Spinal cord (tissue), 10 donors: ENCODE results near the gene DDX11. TPM values are rescaled to one million over a fixed set of nuclear protein-coding genes. Genes with fewer than 3 reads are reported as not detected.
A peak's percentile ranks its signal among the peaks of the same experiment; 100 is the strongest.
"Not testable (repeated sequence)": the region's sequence is repeated elsewhere in the genome, so short reads cannot be mapped to it uniquely, and the experiment has no call there.

Source experiments
- DNase-seq, 6 donors: peaks; one replicate each; pipeline versions ENCODE4 v3.0.0 to v3.0.0-alpha.2; 2013 to 2015; ENCODE audit warnings: low spot score in 6 of 6, low read depth in 4 of 6
- H3K27ac ChIP-seq: one replicate; pipeline ENCODE4 v1.5.1; 2013; ENCODE audit warnings: low read depth, low read length, control low read depth
- H3K27me3 ChIP-seq: one replicate; pipeline ENCODE4 v1.6.1; 2013; ENCODE audit warnings: low read length; ENCODE audit not compliant: control insufficient read depth, insufficient read depth
- H3K36me3 ChIP-seq: one replicate; pipeline ENCODE4 v1.6.1; 2013; ENCODE audit warnings: low read length; ENCODE audit not compliant: control insufficient read depth, insufficient read depth
- H3K4me1 ChIP-seq: one replicate; pipeline ENCODE4 v1.6.1; 2013; ENCODE audit warnings: low read length; ENCODE audit not compliant: control insufficient read depth, insufficient read depth
- H3K4me3 ChIP-seq: one replicate; pipeline ENCODE4 v1.5.1; 2013; ENCODE audit warnings: low read depth, low read length, control low read depth
- H3K9me3 ChIP-seq: one replicate; pipeline ENCODE4 v1.6.1; 2013; ENCODE audit warnings: low read length; ENCODE audit not compliant: control insufficient read depth, insufficient read depth
- WGBS: methylation state at CpG from one replicate; pipeline ENCODE4 v1.1.5; 2013; ENCODE audit warnings: missing lambda C conversion rate; ENCODE audit not compliant: insufficient coverage; 5-methylcytosine and 5-hydroxymethylcytosine counted together
- long read RNA-seq, 4 donors: transcript quantifications; one replicate each; lab custom pipeline, GENCODE V29; 2026
- polyA plus RNA-seq, 2 donors: library from polyadenylated mRNA; unstranded; fragments of 120-200 nt; gene quantifications; one replicate each; pipeline ENCODE4 v1.2.1, GENCODE V29; 2013; ENCODE audit not compliant: insufficient read length in 2 of 2
- total RNA-seq, 2 donors: library from RNA; depleted of rRNA in 1 of 2; stranded (reverse); fragments of 120-200 nt in 1 of 2; fragments of >200 nt in 1 of 2; gene quantifications; one replicate each; pipeline versions ENCODE4 v1.2.3 to v1.2.4, GENCODE V29; 2013 to 2014
- donor health status: healthy.

Gene DDX11
- total RNA-seq = 10 to 100 TPM; 12.0 to 20.4 TPM
- polyA plus RNA-seq = 10 to 100 TPM; 55.8 to 69.1 TPM
- long read RNA-seq, donor 1, partial matches to known transcripts = 0 of 2 reads
- long read RNA-seq, donor 1, other reads (novel, unspliced or antisense) = 0 of 2 reads
- long read RNA-seq, donor 2, partial matches to known transcripts = 0 of 4 reads
- long read RNA-seq, donor 2, other reads (novel, unspliced or antisense) = 0 of 4 reads
- long read RNA-seq, donor 3 = 0 reads
- long read RNA-seq, donor 4, partial matches to known transcripts = 0 of 1 reads
- long read RNA-seq, donor 4, other reads (novel, unspliced or antisense) = 0 of 1 reads

DNA sequence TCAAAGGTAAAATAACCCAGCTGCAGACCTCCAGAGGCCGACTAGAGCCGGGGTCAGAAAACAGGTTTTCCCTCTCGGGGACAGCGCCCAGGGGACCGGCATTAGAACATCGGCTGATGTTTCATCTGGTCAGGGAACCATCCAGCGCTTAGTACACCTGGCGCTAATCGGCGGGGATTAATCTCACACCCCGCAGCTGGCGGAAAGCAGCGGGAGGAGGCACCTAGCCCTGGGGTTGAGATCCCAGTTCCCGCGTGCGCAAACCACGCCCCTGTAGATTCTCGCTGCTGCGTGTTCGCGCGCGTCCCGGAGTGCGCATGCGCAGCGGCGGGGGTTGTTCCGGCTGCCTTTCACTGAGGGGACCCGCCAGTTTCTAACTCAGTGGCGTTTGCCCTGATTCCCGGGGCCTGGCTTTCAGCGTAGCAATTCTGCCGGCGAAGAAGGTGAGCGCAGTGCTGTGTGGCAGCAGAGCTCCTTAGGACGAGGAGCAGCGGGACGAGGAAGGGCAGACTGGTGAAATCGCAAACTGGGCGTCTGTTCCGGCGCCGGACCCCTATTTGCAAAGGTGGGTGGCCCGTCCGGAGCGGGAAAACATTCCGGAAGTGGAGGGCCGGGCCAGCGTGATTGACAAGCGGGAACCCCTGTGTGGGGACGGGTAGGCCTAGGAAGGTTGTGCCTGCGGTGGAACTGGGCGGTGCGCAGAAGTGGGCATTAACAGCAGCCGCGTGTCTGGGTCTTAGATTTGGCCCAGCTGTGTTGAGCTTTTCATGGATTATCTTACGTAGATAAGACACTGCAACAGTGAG is at the start of gene DDX11:
DDX11 (plus strand) TSS at position 334 of the 806 bp plus-strand sequence. CDS start 4,534 bp downstream, outside the sequence.
- peaks cover 10% of the 10 kb centered on the region for H3K4me1 ChIP-seq
- WGBS = 0% methylated on average over 58 of the region's 58 CpGs
- peak; percentile 68 to 97 (median 80) for DNase-seq
- H3K4me3 ChIP-seq = peak within 1 kb of the TSS; percentile 73
- not testable (repeated sequence) for H3K36me3 ChIP-seq, H3K27me3 ChIP-seq, H3K9me3 ChIP-seq
- peak within 1 kb of the TSS; percentile 91 for H3K27ac ChIP-seq

DNA sequence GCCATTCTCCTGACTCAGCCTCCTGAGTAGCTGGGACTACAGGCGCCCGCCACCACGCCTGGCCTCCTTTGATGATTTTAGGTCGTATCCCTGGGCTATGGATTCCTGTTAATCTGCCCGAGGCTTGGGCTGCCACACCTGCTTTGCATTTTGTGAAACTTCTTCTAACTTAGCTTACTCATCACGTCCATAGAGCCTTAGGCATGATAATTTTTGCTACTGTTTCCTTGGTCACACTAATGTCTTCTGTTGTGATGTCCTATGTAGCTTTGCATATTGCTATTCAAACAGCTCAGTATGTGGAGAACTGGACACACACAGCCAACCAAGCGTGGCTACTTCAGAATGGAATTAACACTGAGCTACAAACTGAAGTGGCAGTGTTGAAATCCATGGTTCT is 47.5 kb upstream of the DDX11 start:
- H3K36me3 ChIP-seq = no peaks in the 10 kb centered on the region
- no peaks in the 10 kb centered on the region for H3K27me3 ChIP-seq
- no peaks in the 10 kb centered on the region for H3K9me3 ChIP-seq
- WGBS = 90% methylated on average over 5 of the region's 7 CpGs
- no peak overlapping the region for H3K27ac ChIP-seq
- no peak overlapping the region for H3K4me3 ChIP-seq
- peaks cover 16% of the 10 kb centered on the region for H3K4me1 ChIP-seq
- DNase-seq = no peak

DNA sequence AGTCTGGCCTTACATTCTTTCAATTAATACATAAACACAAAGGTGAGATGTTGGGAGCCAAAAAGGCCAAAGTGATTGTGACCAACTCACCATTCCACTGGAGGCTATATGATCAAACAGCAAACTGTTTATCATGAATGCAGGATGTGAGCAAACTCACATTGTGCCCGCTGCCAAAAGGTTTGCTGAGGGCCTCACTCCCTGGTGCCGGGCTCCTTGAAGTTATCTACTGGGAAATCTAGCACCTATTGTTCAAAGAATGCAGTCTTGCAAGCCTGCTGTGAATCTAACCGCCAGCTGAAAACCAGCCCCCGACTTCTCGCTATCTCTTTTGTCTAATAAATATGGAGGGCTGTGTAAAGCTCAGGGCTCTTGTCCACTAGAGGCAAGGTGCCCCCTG is 46.7 kb upstream of the DDX11 start:
- not testable (repeated sequence) for H3K27ac ChIP-seq, H3K27me3 ChIP-seq, H3K36me3 ChIP-seq, H3K9me3 ChIP-seq, DNase-seq, H3K4me3 ChIP-seq
- H3K4me1 ChIP-seq = peaks cover 18% of the 10 kb centered on the region
- WGBS = 95% methylated on average over 2 of the region's 5 CpGs

DNA sequence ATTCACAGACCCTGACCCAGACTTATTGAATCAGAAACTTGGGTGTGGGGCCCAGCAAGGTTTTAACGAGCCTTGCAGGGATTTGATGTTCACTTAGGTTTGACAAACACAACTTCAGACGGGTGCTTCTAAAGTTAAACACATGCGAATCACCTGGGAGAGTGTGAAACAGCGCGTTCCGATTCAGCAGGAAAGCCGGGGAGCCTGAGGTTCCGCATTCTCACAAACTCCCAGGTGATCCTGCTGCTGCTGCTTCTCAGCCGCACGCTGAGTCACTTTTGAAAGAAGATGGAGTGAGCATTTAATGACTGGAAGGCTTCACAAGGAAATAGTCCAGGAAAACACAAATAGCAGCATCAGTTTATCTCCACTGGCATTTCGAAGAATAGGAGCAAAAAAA is 44.2 kb upstream of the DDX11 start:
- Histone ChIP-seq H3K36me3 (no peaks in the 10 kb centered on the region), H3K27ac (no peak overlapping the region), H3K4me3 (no peak overlapping the region), H3K27me3 (no peaks in the 10 kb centered on the region), H3K9me3 (no peaks in the 10 kb centered on the region), H3K4me1 (peaks cover 11% of the 10 kb centered on the region)
- peak in 1 of 6 donors; percentile 49 for DNase-seq
- 50% methylated on average over 11 of the region's 11 CpGs for WGBS

DNA sequence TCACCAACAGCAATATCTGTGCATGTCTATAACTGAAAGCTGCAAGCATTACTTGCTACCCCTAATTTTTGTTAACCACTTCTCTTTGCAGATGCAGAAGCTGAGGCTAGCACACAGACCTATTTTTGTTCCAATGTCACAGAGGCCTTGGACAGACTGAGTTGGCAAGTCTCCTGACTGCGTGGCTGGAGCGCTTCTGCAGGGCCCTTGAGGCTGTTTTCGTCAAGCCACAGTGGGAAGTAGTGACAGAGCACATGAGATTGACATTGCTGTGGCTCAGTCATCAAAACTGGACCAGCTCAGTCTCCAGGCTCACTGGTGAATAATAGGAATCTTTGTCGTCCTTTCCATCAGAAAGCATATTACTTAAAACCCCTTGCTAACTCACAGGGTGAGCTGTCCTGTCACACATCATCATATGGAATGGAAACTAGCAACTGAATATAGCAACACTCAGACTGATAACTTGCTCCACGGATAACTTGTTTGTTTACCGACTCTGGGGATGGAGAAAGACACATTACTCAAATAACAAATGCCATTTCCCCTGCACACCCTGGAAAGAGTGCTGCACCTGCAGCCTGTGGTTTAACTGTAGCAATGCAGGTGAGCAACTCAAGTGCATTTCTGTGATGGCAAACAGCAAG is 43.6 kb upstream of the DDX11 start:
- Histone ChIP-seq H3K36me3 (no peaks in the 10 kb centered on the region), H3K4me3 (no peak overlapping the region), H3K4me1 (peaks cover 11% of the 10 kb centered on the region), H3K9me3 (no peaks in the 10 kb centered on the region), H3K27ac (no peak overlapping the region), H3K27me3 (no peaks in the 10 kb centered on the region)
- peak in 2 of 6 donors; percentile 34 to 46 for DNase-seq
- WGBS = 42% methylated on average over 3 of the region's 6 CpGs

DNA sequence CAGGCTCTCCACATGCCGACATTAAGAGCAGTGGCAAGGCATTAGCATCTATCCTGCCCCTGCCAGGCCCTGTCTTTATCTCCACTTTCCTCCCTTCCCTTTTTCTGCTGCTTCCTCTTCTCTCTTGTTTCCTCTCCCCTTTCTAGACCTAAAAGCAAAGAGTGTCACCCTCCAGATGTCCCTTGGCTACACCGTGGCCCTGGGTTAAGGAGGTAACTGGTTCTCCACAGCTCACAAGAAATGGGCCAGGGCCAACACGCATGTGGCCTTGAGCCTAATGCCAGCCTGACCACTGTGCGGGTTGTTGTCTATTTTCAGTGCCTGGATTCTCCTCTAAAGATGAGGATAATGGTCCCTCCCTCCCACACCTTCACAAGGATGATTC is 41.7 kb upstream of the DDX11 start:
- WGBS = 73% methylated on average over 2 of the region's 4 CpGs

DNA sequence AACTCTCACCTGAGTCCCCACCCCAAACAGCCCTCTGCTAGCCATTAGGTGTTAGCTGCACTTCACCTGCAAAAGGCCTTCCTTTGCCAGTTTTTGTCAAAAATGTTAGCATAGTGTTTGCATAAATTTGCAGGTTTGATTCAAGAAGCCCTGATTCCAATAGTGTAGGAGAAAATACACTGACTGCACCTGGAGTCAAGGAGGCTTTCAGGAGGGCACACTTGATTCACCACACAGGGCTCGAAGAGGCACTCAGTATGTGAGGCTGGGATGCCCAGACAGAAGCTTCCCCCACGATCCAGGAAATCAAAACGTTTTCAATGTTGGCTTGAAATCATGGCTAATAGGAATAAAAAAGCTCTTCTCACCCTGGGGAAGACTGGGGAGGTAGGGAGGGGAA is 40.5 kb upstream of the DDX11 start:
- Histone ChIP-seq H3K9me3 (no peaks in the 10 kb centered on the region), H3K36me3 (no peaks in the 10 kb centered on the region), H3K27ac (no peak overlapping the region), H3K4me1 (peaks cover 11% of the 10 kb centered on the region), H3K27me3 (no peaks in the 10 kb centered on the region), H3K4me3 (no peak overlapping the region)
- DNase-seq = no peak
- WGBS = 100% methylated on average over 1 of the region's 3 CpGs

More for the DNA sequence above, 41.7 kb upstream of the DDX11 start:
- Histone ChIP-seq H3K27ac (no peak overlapping the region), H3K36me3 (no peaks in the 10 kb centered on the region), H3K27me3 (no peaks in the 10 kb centered on the region), H3K4me1 (peaks cover 11% of the 10 kb centered on the region), H3K9me3 (no peaks in the 10 kb centered on the region), H3K4me3 (no peak overlapping the region)
- no peak for DNase-seq

DNA sequence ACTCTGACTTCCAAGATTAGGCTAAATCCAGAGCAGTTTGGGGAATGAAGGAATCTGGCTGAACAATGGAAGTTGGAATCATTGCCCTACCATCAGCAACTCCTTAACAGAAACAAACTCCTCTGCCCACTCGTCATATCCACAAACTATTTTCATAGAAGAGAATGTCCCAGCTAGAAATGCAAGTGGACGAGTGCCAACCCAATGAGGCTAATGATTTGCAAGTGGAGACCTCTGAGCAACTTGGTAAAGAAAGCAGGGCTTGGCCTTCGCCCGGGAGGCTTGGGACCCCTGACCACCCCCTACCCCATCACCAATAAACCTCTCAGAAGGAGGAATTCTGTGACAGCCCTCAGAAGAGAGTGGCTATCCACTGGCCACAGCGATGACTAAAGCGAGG is 40.0 kb upstream of the DDX11 start:
- Histone ChIP-seq H3K27me3 (no peaks in the 10 kb centered on the region), H3K27ac (no peak overlapping the region), H3K4me1 (peaks cover 11% of the 10 kb centered on the region), H3K4me3 (no peak overlapping the region), H3K9me3 (no peaks in the 10 kb centered on the region), H3K36me3 (no peaks in the 10 kb centered on the region)
- WGBS = 95% methylated on average over 4 of the region's 6 CpGs
- DNase-seq = no peak

DNA sequence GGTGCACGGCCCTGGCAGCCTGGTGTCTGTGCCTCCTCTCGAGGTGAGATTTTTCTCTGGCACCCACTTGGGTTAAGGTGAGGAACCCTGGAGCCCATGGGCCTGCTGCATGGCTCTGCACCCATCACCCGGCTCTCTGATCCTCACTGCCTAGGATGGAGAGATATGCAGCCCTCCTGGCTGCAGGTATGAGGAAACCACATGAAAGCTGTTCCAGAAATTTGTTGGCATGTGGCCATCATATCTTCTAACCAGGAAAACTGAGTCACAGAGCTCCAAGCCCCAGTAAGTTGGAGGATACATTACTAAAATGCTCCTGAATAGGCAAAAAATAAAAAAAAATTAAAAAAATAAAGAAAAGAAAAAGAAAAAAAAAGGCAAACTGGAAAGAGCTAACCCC is 39.3 kb upstream of the DDX11 start:
- Histone ChIP-seq H3K4me1 (peaks cover 10% of the 10 kb centered on the region), H3K27ac (no peak overlapping the region), H3K9me3 (no peaks in the 10 kb centered on the region), H3K27me3 (no peaks in the 10 kb centered on the region), H3K36me3 (no peaks in the 10 kb centered on the region), H3K4me3 (no peak overlapping the region)
- 94% methylated on average over 3 of the region's 3 CpGs for WGBS
- DNase-seq = no peak
